Mammary epithelial cell (primary cell): ENCODE data around the gene GNG13.

ENCODE experiments used
- CTCF ChIP-seq, 2 donors: IDR thresholded peaks in 1 of 2; conservative IDR thresholded peaks in 1 of 2; 2 replicates each; pipeline ENCODE4 v1.5.1; 2011 to 2012; ENCODE audit warnings: inconsistent platforms in 2 of 2, low read length in 2 of 2, mild to moderate bottlenecking in 2 of 2, control low read depth in 1 of 2, low read depth in 1 of 2; ENCODE audit not compliant: insufficient read depth in 1 of 2; ENCODE audit errors: extremely low read depth in 1 of 2
- EZH2 ChIP-seq: IDR thresholded peaks from 2 replicates; pipeline ENCODE4 v1.6.1; 2012; ENCODE audit warnings: low read length, inconsistent platforms, borderline replicate concordance

DNA sequence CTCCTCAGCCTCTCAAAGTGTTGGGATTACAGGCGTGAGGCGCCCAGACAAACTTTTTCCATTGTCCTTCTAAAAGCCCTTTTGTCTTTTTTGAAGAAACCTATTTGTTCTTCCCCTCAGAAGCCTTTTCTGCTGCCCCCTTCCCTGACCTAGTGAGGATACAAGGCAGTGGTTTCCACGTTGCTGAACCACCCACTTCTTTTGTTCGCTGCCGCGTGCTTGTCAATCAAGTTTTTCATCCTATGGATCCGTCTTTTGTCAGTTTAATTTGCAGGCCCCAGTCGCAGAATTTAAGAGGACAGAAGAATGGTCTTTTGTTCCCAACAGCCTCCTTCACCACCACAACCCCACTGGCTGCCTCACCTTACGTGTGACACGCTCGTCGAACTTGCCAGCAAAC, 20.2 kb upstream of the GNG13 start:
- TF ChIP-seq CTCF (conservative IDR thresholded peaks at IDR 0.05 in 1 of 2, IDR thresholded peaks at IDR 0.05 in 1 of 2; ENCODE audit: extremely low read depth in 1 of 2, insufficient read depth in 1 of 2, low read depth in 1 of 2, low read length in 2 of 2) = no peak
- no peak for TF ChIP-seq EZH2
